Amygdala (tissue), 56 donors: ENCODE measurements around the gene BAHCC1.

Experiments used
- DNase-seq, 56 donors: peaks; one replicate each; lab custom pipeline; 2025; lab: John Stamatoyannopoulos, UW

BAHCC1 gene

GRCh38 chr17:81453712-81454111 is 58.5 kb downstream of the BAHCC1 start:
- DNase-seq: no peak

DNA sequence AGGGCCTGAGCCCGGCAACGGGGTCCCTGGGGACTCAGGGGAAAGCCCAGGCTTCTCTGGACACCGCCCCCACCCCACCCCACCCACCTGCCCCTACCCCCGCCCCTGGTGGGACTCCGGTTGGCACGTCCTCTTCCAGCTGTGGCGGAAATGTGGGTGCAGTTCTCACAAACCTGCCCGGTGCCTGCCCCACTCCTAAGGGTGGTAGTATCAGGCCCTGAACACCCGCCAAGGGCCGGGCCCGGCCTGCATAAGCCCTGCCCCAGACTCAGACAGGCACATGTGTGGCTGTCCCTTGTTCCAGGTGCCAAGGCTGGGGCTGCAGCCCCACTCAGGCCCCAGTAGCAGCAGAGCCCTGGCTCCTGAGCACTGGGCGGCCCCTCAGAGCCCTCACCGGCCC is 59.2 kb downstream of the BAHCC1 start:
- no peak for DNase-seq

- no peak for DNase-seq
These were observed 60.1 kb downstream of the BAHCC1 start for GRCh38 chr17:81455387-81455786.

- no peak for DNase-seq
These were observed 60.8 kb downstream of the BAHCC1 start for GRCh38 chr17:81456091-81456490.

DNA sequence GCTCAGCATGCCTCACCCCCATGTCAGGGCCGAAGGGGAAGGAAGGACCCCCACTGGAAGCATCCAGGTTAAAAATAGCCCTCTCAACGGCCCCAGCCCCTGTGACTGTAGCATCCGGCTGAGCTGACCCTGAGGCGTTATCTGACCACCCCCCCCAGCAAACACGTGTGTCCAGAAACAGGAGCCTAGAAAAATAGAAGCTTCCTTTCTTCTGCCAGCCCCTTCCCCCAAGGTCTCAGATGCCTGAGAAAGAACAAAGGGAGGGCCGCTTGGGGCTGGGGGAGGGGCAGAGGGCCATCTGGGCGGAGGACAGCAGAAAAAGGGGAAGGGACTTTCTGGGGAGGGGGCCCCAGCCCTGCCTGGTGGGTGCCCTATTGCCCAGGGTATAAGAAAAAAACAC is 61.5 kb downstream of the BAHCC1 start:
- DNase-seq: no peak

- DNase-seq: peak in 1 of 56 donors; percentile 62
These were observed 62.1 kb downstream of the BAHCC1 start for GRCh38 chr17:81457401-81457800.

DNA sequence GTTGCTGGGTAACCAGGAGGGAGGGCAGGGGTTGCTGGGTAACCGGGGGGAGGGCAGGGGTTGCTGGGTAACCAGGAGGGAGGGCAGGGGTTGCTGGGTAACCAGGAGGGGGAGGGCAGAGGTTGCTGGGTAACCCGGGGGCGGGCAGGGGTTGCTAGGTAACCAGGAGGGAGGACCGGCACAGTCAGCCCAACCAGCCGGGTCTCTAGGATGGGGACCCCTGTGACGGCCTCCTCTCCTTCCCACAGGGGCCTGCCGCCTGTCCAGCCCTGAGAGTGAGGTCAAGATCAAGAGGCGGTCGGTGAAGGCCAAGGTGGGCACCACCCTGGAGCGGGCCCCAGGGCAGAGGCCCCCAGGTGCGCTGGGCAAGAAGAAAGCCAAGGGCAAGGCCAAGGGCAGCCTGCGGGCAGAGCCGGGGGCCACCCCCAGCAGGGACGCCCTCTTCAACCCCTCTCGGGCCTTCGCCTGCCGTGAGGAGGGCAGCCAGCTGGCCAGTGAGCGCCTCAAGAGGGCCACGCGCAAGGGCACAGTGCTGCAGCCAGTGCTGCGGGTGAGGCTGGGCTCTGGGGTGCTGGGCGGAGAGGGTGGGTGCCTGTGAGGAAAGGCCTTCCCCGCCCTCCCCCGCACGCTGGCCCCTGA is 62.8 kb downstream of the BAHCC1 start:
- peak in 2 of 56 donors; percentile 16 to 62 for DNase-seq

- DNase-seq: no peak
These were observed 63.4 kb downstream of the BAHCC1 start for GRCh38 chr17:81458628-81459027.

- DNase-seq: no peak
These were observed 64.0 kb downstream of the BAHCC1 start for GRCh38 chr17:81459224-81459623.

- DNase-seq: no peak
These were observed 64.6 kb downstream of the BAHCC1 start for GRCh38 chr17:81459864-81460263.

DNA sequence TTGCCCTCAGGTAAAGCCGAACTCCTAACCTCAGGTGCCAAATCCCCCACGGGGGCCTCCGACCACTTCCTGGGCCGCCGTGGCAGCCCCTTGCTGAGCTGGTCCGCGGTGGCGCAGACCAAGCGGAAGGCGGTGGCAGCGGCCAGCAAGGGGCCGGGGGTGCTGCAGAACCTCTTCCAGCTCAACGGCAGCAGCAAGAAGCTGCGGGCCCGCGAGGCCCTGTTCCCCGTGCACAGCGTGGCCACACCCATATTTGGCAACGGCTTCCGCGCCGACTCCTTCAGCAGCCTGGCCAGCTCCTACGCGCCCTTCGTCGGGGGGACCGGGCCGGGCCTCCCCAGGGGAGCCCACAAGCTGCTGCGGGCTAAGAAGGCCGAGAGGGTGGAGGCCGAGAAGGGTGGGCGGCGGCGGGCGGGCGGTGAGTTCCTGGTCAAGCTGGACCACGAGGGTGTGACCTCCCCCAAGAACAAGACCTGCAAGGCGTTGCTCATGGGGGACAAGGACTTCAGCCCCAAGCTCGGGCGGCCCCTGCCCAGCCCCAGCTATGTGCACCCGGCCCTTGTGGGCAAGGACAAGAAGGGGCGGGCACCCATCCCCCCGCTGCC is 65.7 kb downstream of the BAHCC1 start:
- DNase-seq: no peak

GRCh38 chr17:81461607-81462500 is 66.6 kb downstream of the BAHCC1 start:
- no peak for DNase-seq

DNA sequence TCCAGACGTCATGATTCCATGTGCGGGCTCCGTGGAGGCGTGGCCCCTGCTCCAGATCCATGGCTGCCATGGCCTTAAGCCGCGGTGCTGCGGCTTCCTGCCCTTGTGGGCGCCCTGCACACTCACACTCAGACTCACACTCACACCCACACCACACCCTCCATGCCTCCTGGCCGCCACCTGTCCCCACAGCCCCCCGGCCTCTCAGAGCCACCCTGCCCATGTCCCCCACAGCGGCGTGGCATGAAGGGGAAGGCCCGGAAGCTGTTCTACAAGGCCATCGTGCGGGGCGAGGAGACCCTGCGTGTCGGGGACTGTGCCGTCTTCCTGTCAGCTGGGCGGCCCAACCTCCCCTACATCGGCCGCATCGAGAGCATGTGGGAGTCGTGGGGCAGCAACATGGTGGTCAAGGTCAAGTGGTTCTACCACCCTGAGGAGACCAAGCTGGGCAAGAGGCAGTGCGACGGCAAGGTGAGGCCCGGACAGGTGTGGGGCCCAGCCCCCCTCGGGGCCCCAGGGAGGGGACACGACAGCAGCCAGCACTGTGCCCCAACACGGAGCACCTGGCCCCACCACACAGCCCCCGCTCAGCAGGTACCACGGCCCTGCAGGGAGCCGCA is 67.4 kb downstream of the BAHCC1 start:
- DNase-seq: no peak

- DNase-seq: no peak
These were observed 68.2 kb downstream of the BAHCC1 start for GRCh38 chr17:81463506-81463905.

- DNase-seq: no peak
These were observed 69.3 kb downstream of the BAHCC1 start for GRCh38 chr17:81464586-81464985.

DNA sequence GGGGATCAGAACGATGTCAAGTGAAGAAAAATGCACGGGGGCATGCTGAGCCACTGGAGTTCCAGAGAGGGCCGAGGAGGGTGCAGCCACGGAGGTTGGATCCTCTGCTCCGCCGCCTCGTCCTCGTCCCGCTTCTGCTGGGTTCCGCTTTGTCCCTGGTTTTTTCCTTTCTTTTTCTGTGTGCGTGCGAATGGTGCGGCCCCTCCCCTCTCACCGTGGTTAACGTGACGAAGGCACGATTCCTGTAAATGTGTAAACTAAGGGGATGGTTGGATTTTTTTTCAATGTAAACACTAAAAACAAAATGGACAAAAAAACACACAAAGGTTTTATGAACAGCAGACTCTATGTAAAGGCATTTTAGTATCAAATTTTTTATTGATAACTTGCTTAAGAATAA is 70.7 kb downstream of the BAHCC1 start:
- DNase-seq: no peak

- no peak for DNase-seq
These were observed 71.6 kb downstream of the BAHCC1 start for GRCh38 chr17:81466564-81467472.

DNA sequence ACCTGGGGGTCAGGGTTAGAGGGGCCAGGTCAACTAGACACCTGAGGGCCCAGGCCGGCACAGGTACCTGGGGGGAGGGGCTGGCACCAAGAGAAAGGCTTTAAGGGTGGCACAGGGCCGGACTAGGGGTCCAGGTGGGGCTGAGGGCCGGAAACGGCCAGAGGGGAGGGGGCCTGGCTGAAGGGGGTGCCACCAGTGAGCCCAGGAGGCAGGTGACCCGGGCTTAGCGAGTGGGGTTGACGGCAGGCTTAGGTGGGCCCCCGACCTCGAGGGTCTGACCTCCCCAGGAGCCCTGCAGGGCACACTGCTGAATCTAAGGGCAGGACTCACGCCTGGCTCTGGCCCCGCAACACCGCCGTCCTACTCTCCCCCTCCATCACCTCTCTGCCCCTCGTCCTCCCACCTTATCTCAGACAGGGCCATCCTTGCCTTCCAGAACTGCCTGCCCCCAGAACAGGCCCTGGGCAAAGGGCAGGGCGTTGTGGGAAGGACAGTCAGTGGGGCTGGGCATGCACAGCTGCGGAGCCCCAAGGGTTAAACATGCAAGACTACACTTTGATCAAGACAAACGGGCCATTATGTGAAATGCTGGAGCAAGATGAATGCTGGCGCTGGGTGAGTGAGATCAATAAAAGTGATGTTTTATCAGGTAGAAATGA is 73.0 kb downstream of the BAHCC1 start:
- peak in 1 of 56 donors; percentile 8 for DNase-seq

- peak in 2 of 56 donors; percentile 9 to 43 for DNase-seq
These were observed 73.5 kb downstream of the BAHCC1 start for GRCh38 chr17:81468770-81469121.

GRCh38 chr17:81469266-81469665 is 74.0 kb downstream of the BAHCC1 start:
- DNase-seq: no peak
